Measurements from ENCODE around the gene ANKRD55. TPM values are rescaled to one million over a fixed set of nuclear protein-coding genes. Genes with fewer than 3 reads are reported as not detected.

ANKRD55 gene
- total and polyA plus RNA-seq, 9 of the 15 experiments (the other 6 are each of a cell fraction or from before 2014, with no cell fraction given) = 3.4 to 10.6 (median 6.5) TPM

- Histone ChIP-seq H3K27me3 (ENCODE audit: control insufficient read depth in 2 of 2, insufficient read depth in 2 of 2, low read length in 2 of 2) (peaks cover 0 to 12% of the 10 kb centered on the region in 2 experiments; a peak in 2 of 5 replicates), H2AFZ (ENCODE audit: low read depth, low read length) (no peak overlapping the region), H4K20me1 (replicated peaks; ENCODE audit: control insufficient read depth, insufficient read depth, low read length) (no peaks in the 10 kb centered on the region), H3K4me2 (ENCODE audit: insufficient read depth, low read length) (no peak overlapping the region), H3K4me3 (no peak overlapping the region), H3K9me1 (ENCODE audit: control insufficient read depth, insufficient read depth, low read length) (no peaks in the 10 kb centered on the region), H3K9ac (ENCODE audit: insufficient read depth in 1 of 2, low read depth in 2 of 2, low read length in 2 of 2) (no peak overlapping the region), H3K79me2 (ENCODE audit: control insufficient read depth, insufficient read depth, low read length) (no peaks in the 10 kb centered on the region), H3K4me1 (replicated peaks in 1 of 2; ENCODE audit: control insufficient read depth in 2 of 2, insufficient read depth in 2 of 2, low read length in 2 of 2) (peaks cover 7 to 24% of the 10 kb centered on the region in 2 experiments; a peak in 4 of 5 replicates), H3K27ac (ENCODE audit: extremely low read depth, low read depth, low read length) (no peak overlapping the region), H3K9me3 (replicated peaks; ENCODE audit: control insufficient read depth, insufficient read depth, low read depth, low read length) (no peaks in the 10 kb centered on the region), H3K36me3 (ENCODE audit: control insufficient read depth, insufficient read depth, low read length) (no peaks in the 10 kb centered on the region)
- ATAC-seq = no peak
- no TSS peak for BruUV-seq (replicated peaks)
- in situ Hi-C loops (cut with MboI) (no loop called here), intact Hi-C loops (cut with micrococcal nuclease) (loop anchor here (5.0 kb wide), 1 partner anchor 42 kb away; no protein-coding TSS in a partner anchor)
- WGBS (ENCODE audit: insufficient coverage, low coverage, missing lambda C conversion rate) = 16% methylated on average over 3 of the region's 3 CpGs
- TF ChIP-seq RFX1 (IDR thresholded peaks at IDR 0.05) (peak; percentile 37), POLR3A (IDR thresholded peaks at IDR 0.05; ENCODE audit: borderline replicate concordance, extremely low read depth, insufficient read depth, insufficient read length) (no peak)
- POLR2A ChIA-PET = interaction anchor here (0.6 to 1.5 kb wide), 4 partner anchors 9 to 79 kb away, joined by 3 to 5 read pairs (median 4); no protein-coding TSS in a partner anchor
- no peak for DNase-seq (ENCODE audit: extremely low read depth in 1 of 4, low spot score in 3 of 4)
- CTCF ChIA-PET (ENCODE audit: low intra/inter-chr PET ratio) = no interaction called here
- FAIRE-seq = no peak
Measured at GRCh38 chr5:56164376-56164775, 68.8 kb downstream of the ANKRD55 start.

GRCh38 chr5:56161927-56162326 lies 71.2 kb downstream of the ANKRD55 start:
- BruUV-seq (replicated peaks) = no TSS peak
- ChIA-PET CTCF (ENCODE audit: low intra/inter-chr PET ratio) (no interaction called here), POLR2A (no interaction called here)
- Histone ChIP-seq H2AFZ (ENCODE audit: low read depth, low read length) (no peak overlapping the region), H3K4me1 (replicated peaks in 1 of 2; ENCODE audit: control insufficient read depth in 2 of 2, insufficient read depth in 2 of 2, low read length in 2 of 2) (peaks cover 7 to 30% of the 10 kb centered on the region in 2 experiments; a peak in 4 of 5 replicates), H3K36me3 (ENCODE audit: control insufficient read depth, insufficient read depth, low read length) (no peaks in the 10 kb centered on the region), H3K9me1 (ENCODE audit: control insufficient read depth, insufficient read depth, low read length) (no peaks in the 10 kb centered on the region), H3K4me2 (ENCODE audit: insufficient read depth, low read length) (peak overlapping the region; percentile 22; the same call in 1 of the 2 replicates), H3K9ac (ENCODE audit: insufficient read depth in 1 of 2, low read depth in 2 of 2, low read length in 2 of 2) (no peak overlapping the region; a peak in 1 of 4 replicates), H3K79me2 (ENCODE audit: control insufficient read depth, insufficient read depth, low read length) (no peaks in the 10 kb centered on the region), H3K27me3 (ENCODE audit: control insufficient read depth in 2 of 2, insufficient read depth in 2 of 2, low read length in 2 of 2) (peaks cover 0 to 12% of the 10 kb centered on the region in 2 experiments; a peak in 2 of 5 replicates), H4K20me1 (replicated peaks; ENCODE audit: control insufficient read depth, insufficient read depth, low read length) (no peaks in the 10 kb centered on the region), H3K9me3 (replicated peaks; ENCODE audit: control insufficient read depth, insufficient read depth, low read depth, low read length) (no peaks in the 10 kb centered on the region), H3K4me3 (no peak overlapping the region), H3K27ac (ENCODE audit: extremely low read depth, low read depth, low read length) (no peak overlapping the region)
- FAIRE-seq (peak; percentile 95), ATAC-seq (peak; percentile 85), DNase-seq (ENCODE audit: extremely low read depth in 1 of 4, low spot score in 3 of 4) (peak; percentile 41 to 88 (median 64))
- WGBS (ENCODE audit: insufficient coverage, low coverage, missing lambda C conversion rate) = 13% methylated on average over 1 of the region's 1 CpG
- intact Hi-C loops (cut with micrococcal nuclease) (loop anchor here (5.0 kb wide), 1 partner anchor 40 kb away; no protein-coding TSS in a partner anchor), in situ Hi-C loops (cut with MboI) (no loop called here)
- TF ChIP-seq TOE1 (IDR thresholded peaks at IDR 0.05; ENCODE audit: borderline replicate concordance) = peak; percentile 82; the same call in 1 of the 2 replicates
- no peak for TF ChIP-seq TOE1 (CRISPR knock-in tag; IDR thresholded peaks at IDR 0.05; ENCODE audit: borderline replicate concordance, low read depth)
- TF ChIP-seq NCOA4 (IDR thresholded peaks at IDR 0.05; ENCODE audit: partially characterized antibody) = no peak
- 0 out of 2 replicates have a peak, but pooled peaks have one; percentile 35 for TF ChIP-seq ZNF644 (tag; IDR thresholded peaks at IDR 0.05; ENCODE audit: low read depth)
- TF ChIP-seq ATF4 (CRISPR knock-in tag; IDR thresholded peaks at IDR 0.05) = 0 out of 2 replicates have a peak, but pooled peaks have one; percentile 9
- peak; percentile 88 for TF ChIP-seq LEF1 (IDR thresholded peaks at IDR 0.05)
- TF ChIP-seq PBX2 (CRISPR knock-in tag; IDR thresholded peaks at IDR 0.05; ENCODE audit: low read depth) = no peak
- no peak for TF ChIP-seq PBX2 (tag; conservative IDR thresholded peaks at IDR 0.05; ENCODE audit: low read depth)
- TF ChIP-seq CBFA2T3 (IDR thresholded peaks at IDR 0.05) = peak; percentile 97

Data from K562 (cell line).